ENCODE measurements around the gene STK32B. TPM values are rescaled to one million over a fixed set of nuclear protein-coding genes. Genes with fewer than 3 reads are reported as not detected.

The STK32B gene
- total and polyA plus RNA-seq, 2 donors (not counting 3 experiments of a cell fraction or from before 2014, with no cell fraction given), result 5.6 to 7.8 TPM

GRCh38 chr4:5247735-5248134 lies 196.5 kb downstream of the STK32B start:
- H3K36me3 ChIP-seq (ENCODE audit: control insufficient read depth in 2 of 2, extremely low read depth in 1 of 2, insufficient read depth in 2 of 2, low read length in 2 of 2), result no peaks in the 10 kb centered on the region
- H3K27me3 ChIP-seq (ENCODE audit: control insufficient read depth in 2 of 2, insufficient read depth in 2 of 2, low read length in 2 of 2), result no peaks in the 10 kb centered on the region
- H3K4me2 ChIP-seq (ENCODE audit: insufficient read depth, low read length), result no peak overlapping the region
- no peaks in the 10 kb centered on the region for H4K20me1 ChIP-seq (replicated peaks; ENCODE audit: control insufficient read depth, extremely low read depth, insufficient read depth, low read length)
- ChIA-PET CTCF (no interaction called here), POLR2A (no interaction called here)
- intact Hi-C loops (cut with micrococcal nuclease), result no loop called here
- dilution Hi-C loops (cut with MboI; ENCODE audit: extremely low pct_ligation_motif_present, low sequenced_read_pairs), result no loop called here
- TF ChIP-seq POLR2A (IDR thresholded peaks at IDR 0.05; ENCODE audit: low read depth, low read length), result no peak
- no peak for TF ChIP-seq EZH2 (IDR thresholded peaks at IDR 0.05; ENCODE audit: borderline replicate concordance, low read depth, low read length, severe bottlenecking)
- TF ChIP-seq MAX (IDR thresholded peaks at IDR 0.05; ENCODE audit: insufficient read depth, insufficient read length), result no peak
- no peak for TF ChIP-seq JUN (IDR thresholded peaks at IDR 0.05; ENCODE audit: borderline replicate concordance, insufficient read depth, insufficient read length, low read depth)
- no peak for TF ChIP-seq GATA2 (IDR thresholded peaks at IDR 0.05; ENCODE audit: insufficient read depth, insufficient read length, low read depth, low read length)
- no peak for TF ChIP-seq FOS (IDR thresholded peaks at IDR 0.05; ENCODE audit: borderline replicate concordance, insufficient read depth, low read length)
- no peak for TF ChIP-seq POLR2AphosphoS5 (IDR thresholded peaks at IDR 0.05; ENCODE audit: insufficient read depth, low read depth, low read length)
- no peak for TF ChIP-seq MYC (IDR thresholded peaks at IDR 0.05; ENCODE audit: low read depth, low read length)
- no peak for TF ChIP-seq CTCF (IDR thresholded peaks at IDR 0.05; ENCODE audit: extremely low read depth in 1 of 2, insufficient read depth in 1 of 2, low read depth in 1 of 2, low read length in 2 of 2)
- H3K9ac ChIP-seq (replicated peaks; ENCODE audit: extremely low read depth, insufficient read depth, low read length), result no peak overlapping the region
- H3K4me1 ChIP-seq (ENCODE audit: control insufficient read depth, extremely low read depth, insufficient read depth, low read length), result no peaks in the 10 kb centered on the region
- no peak overlapping the region for H2AFZ ChIP-seq (ENCODE audit: low read depth, low read length)
- no peaks in the 10 kb centered on the region for H3K9me1 ChIP-seq (replicated peaks; ENCODE audit: control insufficient read depth, extremely low read depth, insufficient read depth, low read length)
- no peaks in the 10 kb centered on the region for H3K79me2 ChIP-seq (ENCODE audit: control insufficient read depth, insufficient read depth, low read length)
- H3K4me3 ChIP-seq (replicated peaks in 1 of 3; ENCODE audit: insufficient read depth in 1 of 3, low read depth in 1 of 3, low read length in 3 of 3), result no peak overlapping the region
- DNase-seq (ENCODE audit: low read depth, low spot score), result no peak
- no peak overlapping the region for H3K27ac ChIP-seq (ENCODE audit: insufficient read depth, low read depth, low read length)
- H3K9me3 ChIP-seq (replicated peaks; ENCODE audit: control insufficient read depth, insufficient read depth, low read length), result no peaks in the 10 kb centered on the region
- no TSS peak for BruUV-seq (replicated peaks)
- FAIRE-seq, result no peak

Data from endothelial cell of umbilical vein (primary cell).